Stimulated activated CD8-positive, alpha-beta memory T cell treated with anti-CD3 and anti-CD28 coated beads, Interleukin-12 subunit alpha, Interleukin-12 subunit beta, amount 100 ng/mL, for 1 hour (primary cell): ENCODE measurements around the gene GALNS.

Experiments
- DNase-seq: peaks from one replicate; pipeline ENCODE4 v3.0.0-alpha.2; 2020; ENCODE audit warnings: low read depth

Gene GALNS

GRCh38 chr16:88888461-88889387, 32.0 kb upstream of the GALNS start:
- no peak for DNase-seq

- DNase-seq, result no peak
Observed at GRCh38 chr16:88888057-88888456, 31.3 kb upstream of the GALNS start.

GRCh38 chr16:88886845-88887521, 30.2 kb upstream of the GALNS start:
- no peak for DNase-seq

- DNase-seq, result no peak
Observed at GRCh38 chr16:88886420-88886844, 29.7 kb upstream of the GALNS start.

GRCh38 chr16:88885693-88886280, 29.0 kb upstream of the GALNS start:
- no peak for DNase-seq

- DNase-seq, result no peak
Observed at GRCh38 chr16:88884569-88885271, 28.0 kb upstream of the GALNS start.

- DNase-seq, result no peak
Observed at GRCh38 chr16:88883946-88884345, 27.2 kb upstream of the GALNS start.

GRCh38 chr16:88883117-88883895, 26.6 kb upstream of the GALNS start:
- no peak for DNase-seq

- no peak for DNase-seq
Observed at GRCh38 chr16:88882358-88883030, 25.7 kb upstream of the GALNS start.

- no peak for DNase-seq
Observed at GRCh38 chr16:88881675-88882357, 25.1 kb upstream of the GALNS start.

GRCh38 chr16:88881007-88881615, 24.4 kb upstream of the GALNS start:
- no peak for DNase-seq

- DNase-seq, result no peak
Observed at GRCh38 chr16:88880226-88881006, 23.7 kb upstream of the GALNS start.

- no peak for DNase-seq
Observed at GRCh38 chr16:88879788-88880055, 23.0 kb upstream of the GALNS start.

GRCh38 chr16:88878967-88879787, 22.4 kb upstream of the GALNS start:
- DNase-seq, result no peak

GRCh38 chr16:88878356-88878755, 21.6 kb upstream of the GALNS start:
- DNase-seq, result no peak

GRCh38 chr16:88877564-88878289, 21.0 kb upstream of the GALNS start:
- DNase-seq, result no peak

GRCh38 chr16:88876942-88877526, 20.3 kb upstream of the GALNS start:
- DNase-seq, result no peak
